Measurements from ENCODE around the gene POU2AF1.

The POU2AF1 gene

DNA sequence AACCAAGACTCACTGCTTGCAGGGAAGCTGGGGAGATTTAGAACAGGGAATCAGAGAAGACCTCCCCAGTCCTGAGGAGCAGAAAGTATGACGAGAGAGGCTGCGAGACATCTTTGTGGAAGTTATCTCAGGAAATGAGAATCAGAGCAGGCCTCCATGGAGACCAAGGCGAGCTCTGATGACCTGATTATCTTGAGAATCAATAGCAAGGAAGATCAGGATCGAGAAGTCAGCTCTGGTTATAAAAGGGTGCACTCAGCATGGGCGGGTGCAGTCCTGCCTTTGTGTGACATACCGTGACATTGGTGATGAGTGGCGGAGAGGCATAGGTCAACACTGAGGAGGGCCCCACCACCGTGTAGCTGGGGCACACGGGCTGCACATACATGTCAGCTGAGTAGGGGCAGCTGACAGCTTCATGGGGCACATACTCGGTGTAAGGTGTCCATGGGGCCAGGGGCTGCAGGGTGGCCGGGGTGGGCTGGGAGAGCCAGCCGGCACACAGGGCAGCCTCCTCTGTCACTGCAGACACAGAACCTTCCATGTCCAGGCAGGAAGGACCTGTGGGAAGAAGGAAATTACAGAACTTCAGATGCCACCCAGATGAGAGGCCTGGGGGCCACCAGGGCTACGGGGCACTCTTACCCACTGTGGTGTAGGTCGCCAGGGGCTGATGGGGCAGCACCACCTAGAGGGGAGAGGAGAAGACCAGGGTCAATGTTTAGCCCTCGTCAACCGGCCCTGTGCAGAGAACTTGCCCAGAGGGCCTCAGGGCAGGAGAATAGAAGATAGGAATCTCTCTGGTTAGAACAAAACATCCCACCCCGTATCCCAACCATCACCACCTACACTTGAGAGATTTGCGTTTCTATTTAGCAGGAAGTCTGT lies 21.7 kb downstream of the POU2AF1 start:
- TF ChIP-seq, protein P1, sequence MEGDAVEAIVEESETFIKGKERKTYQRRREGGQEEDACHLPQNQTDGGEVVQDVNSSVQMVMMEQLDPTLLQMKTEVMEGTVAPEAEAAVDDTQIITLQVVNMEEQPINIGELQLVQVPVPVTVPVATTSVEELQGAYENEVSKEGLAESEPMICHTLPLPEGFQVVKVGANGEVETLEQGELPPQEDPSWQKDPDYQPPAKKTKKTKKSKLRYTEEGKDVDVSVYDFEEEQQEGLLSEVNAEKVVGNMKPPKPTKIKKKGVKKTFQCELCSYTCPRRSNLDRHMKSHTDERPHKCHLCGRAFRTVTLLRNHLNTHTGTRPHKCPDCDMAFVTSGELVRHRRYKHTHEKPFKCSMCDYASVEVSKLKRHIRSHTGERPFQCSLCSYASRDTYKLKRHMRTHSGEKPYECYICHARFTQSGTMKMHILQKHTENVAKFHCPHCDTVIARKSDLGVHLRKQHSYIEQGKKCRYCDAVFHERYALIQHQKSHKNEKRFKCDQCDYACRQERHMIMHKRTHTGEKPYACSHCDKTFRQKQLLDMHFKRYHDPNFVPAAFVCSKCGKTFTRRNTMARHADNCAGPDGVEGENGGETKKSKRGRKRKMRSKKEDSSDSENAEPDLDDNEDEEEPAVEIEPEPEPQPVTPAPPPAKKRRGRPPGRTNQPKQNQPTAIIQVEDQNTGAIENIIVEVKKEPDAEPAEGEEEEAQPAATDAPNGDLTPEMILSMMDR (IDR thresholded peaks at IDR 0.05; ENCODE audit: low read depth, low read length, missing control alignments), result no peak
- no peak for DNase-seq (ENCODE audit: low read depth)
- no peak overlapping the region for H3K4me3 ChIP-seq (ENCODE audit: low read depth, low read length)

DNA sequence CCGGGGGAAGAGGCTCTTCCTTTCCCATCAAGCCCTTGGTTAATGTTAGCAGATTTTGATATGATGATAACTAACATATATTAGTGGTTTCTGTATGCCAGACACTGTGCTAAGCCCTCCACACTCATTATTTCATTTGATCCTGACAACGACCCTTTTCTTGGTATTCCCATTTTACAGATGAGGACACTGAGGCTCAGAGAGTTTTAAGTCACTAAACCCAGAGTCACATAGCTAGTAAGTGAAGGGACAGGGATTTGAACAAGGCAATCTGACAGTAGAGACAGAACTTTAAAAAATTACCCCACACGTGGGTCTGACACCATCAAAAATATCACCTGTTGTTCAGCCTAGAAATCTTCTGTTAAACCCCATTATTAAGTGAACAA lies 22.4 kb downstream of the POU2AF1 start:
- H3K4me3 ChIP-seq (ENCODE audit: low read depth, low read length), result no peak overlapping the region
- TF ChIP-seq, protein P1 (IDR thresholded peaks at IDR 0.05; ENCODE audit: low read depth, low read length, missing control alignments), result no peak
- no peak for DNase-seq (ENCODE audit: low read depth)

DNA sequence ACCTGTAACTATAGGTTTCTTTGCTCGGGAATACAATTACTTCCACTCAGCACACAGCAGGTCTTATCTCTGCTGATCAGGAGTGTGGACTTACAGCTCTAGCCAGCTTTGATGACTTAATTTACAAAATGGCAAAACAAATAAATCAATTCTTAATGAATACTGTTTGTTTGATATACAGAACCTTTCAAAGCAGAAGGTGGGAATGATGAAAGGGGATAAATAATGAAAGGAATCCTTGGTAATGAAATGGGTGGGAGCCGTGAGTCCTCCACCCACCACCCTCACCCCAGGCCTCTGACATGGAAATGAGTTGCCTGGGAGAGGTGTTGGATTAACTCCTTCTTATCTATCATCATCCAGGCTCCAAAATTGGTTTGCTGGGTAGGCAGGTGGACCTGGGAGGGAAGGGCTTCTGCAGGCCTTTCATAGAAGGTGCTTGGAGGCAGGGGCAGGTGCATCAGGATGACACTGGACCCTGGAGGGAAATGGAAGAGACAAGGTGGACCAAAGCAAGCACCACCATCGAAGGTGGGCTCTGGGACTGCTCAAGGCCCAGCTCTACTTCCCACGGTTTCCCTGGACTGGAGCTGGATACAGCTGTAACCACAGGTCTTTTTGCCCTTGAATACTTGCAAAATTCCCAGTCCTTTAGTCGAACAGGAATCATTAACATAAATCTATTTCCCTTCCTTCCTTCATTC lies 23.0 kb downstream of the POU2AF1 start:
- TF ChIP-seq, protein P1 (IDR thresholded peaks at IDR 0.05; ENCODE audit: low read depth, low read length, missing control alignments), result no peak
- no peak overlapping the region for H3K4me3 ChIP-seq (ENCODE audit: low read depth, low read length)
- DNase-seq (ENCODE audit: low read depth), result no peak

DNA sequence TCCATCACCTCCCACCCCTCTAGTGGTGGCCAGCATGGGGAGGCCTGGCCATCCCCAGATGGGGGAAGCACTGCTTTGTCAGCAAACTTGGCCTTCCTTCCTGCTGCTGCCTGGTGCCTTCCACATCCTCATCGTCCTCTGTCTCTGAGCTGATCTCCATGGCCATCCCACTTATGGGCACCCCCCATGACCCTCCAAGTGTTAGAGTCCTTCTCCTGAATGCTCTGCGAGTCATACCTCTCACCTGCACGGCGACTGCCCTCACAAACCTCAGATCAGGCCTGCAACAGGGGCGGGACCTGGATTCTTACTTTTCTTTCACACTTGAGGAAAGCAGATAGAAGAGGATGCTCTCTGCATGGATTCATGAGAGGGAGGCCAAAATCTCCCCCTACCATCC lies 24.0 kb downstream of the POU2AF1 start:
- DNase-seq (ENCODE audit: low read depth), result no peak
- TF ChIP-seq, protein P1 (IDR thresholded peaks at IDR 0.05; ENCODE audit: low read depth, low read length, missing control alignments), result no peak
- H3K4me3 ChIP-seq (ENCODE audit: low read depth, low read length), result no peak overlapping the region

DNA sequence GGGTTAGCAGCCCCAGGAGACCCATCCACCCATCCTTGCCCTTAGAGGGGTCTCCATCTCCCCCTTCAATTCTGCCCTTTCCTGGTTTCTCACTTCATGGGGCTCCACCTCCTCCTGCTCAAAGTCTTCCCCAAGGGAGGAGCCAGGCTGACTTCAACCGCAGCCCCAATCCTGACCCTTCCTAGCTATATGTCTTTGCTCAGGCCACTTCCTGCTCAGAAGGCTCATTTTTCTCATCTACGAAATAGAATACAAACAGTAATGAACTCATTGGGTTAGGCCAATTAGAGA lies 24.5 kb downstream of the POU2AF1 start:
- TF ChIP-seq, protein P1 (IDR thresholded peaks at IDR 0.05; ENCODE audit: low read depth, low read length, missing control alignments), result no peak
- H3K4me3 ChIP-seq (ENCODE audit: low read depth, low read length), result no peak overlapping the region
- DNase-seq (ENCODE audit: low read depth), result no peak

DNA sequence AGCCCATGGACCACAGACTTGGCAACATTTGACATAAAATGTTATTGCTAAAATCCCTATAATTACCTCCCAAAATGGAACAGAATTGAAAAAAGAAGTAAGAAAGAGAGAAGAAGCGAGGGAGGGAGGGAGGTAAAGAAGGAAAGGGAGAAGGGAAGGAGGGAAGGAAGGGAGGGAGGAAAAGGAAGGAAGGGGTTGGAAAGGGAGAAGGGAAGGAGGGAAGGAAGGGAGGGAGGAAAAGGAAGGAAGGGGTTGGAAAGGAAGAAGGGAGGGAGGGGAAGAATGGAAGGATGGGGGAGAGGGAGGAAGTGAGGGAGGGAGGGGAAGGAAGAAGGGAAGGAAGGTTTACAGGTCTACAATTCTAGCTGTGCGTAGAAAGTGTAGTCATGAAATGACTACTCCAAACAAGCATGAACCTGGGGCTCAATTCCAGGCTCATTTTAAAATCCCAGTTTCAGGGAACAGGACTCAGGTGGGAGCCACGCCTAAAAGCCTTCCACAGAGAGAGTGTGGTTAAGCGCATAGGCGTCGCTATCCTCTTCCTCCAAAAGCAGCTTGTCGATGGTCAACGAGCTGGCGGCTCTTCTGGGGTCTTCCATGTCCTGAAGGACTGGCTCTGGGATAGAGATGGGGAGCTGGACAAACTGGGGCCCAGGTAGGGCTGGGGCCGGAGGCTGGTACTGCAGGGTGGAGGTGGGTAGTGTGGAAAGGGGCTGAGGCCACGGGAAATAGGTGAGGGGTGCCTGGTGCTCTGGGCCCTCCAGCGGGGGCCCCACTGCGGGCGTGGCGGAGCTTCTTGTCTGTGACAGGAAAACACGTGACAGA lies 25.1 kb downstream of the POU2AF1 start:
- no peak overlapping the region for H3K4me3 ChIP-seq (ENCODE audit: low read depth, low read length)
- no peak for DNase-seq (ENCODE audit: low read depth)
- TF ChIP-seq, protein P1 (IDR thresholded peaks at IDR 0.05; ENCODE audit: low read depth, low read length, missing control alignments), result no peak
